ENCODE results near the gene SSR2. TPM values are rescaled to one million over a fixed set of nuclear protein-coding genes. Genes with fewer than 3 reads are reported as not detected.

Gene SSR2
- total and polyA plus RNA-seq, 2 donors from 2014 or later: 175 to 300 TPM

DNA sequence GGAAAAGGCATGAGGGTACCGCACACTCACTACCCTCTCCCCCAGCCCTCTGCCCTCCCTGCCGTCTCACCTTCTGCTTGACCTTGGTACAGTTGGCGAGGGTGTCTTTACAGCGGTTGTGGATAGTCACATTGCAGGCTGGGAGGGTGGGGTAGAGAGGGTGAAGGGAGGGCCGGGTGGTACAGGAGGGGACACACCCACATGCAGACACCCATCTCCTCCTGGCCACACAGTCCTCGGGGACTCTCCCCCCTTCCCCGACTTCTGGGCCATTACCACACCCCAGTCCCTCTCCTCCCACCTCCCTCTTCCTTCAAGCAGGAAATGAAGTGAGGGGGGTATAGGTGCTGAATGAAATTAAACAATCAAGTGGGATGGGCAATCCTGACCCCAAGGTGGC lies 54.0 kb downstream of the SSR2 start:
- intact Hi-C loops (cut with DNase I): no loop called here
- Histone ChIP-seq H3K27me3 (ENCODE audit: control insufficient read depth, insufficient read depth, low read length) (no peaks in the 10 kb centered on the region), H3K9me3 (ENCODE audit: control insufficient read depth in 2 of 3, insufficient read depth in 1 of 3, low read length in 3 of 3) (no peaks in the 10 kb centered on the region), H3K9ac (ENCODE audit: low read length in 3 of 3) (peak overlapping the region in 1 of 3 donors; percentile 67), H3K4me1 (ENCODE audit: control insufficient read depth in 2 of 3, insufficient read depth in 2 of 3, low read depth in 1 of 3, low read length in 3 of 3) (peaks cover 8 to 43% (median 17%) of the 10 kb centered on the region in 3 donors), H3K4me3 (ENCODE audit: low read length in 3 of 3) (no peak overlapping the region), H3K27ac (ENCODE audit: low read depth in 2 of 2, low read length in 2 of 2) (peak overlapping the region; percentile 82 to 86), H3K36me3 (ENCODE audit: control insufficient read depth in 2 of 3, insufficient read depth in 3 of 3, low read length in 3 of 3) (peaks cover 3 to 12% (median 9%) of the 10 kb centered on the region in 3 donors)
- FAIRE-seq (no peak), DNase-seq (no peak)
- no peak for TF ChIP-seq CTCF (IDR thresholded peaks at IDR 0.05; ENCODE audit: borderline replicate concordance, extremely low read depth, insufficient read depth)

GRCh38 chr1:155966135-155966534 lies 54.6 kb downstream of the SSR2 start:
- H3K4me3 ChIP-seq (ENCODE audit: low read length in 3 of 3): no peak overlapping the region
- H3K9me3 ChIP-seq (ENCODE audit: control insufficient read depth in 2 of 3, insufficient read depth in 1 of 3, low read length in 3 of 3): no peaks in the 10 kb centered on the region
- H3K4me1 ChIP-seq (ENCODE audit: control insufficient read depth in 2 of 3, insufficient read depth in 2 of 3, low read depth in 1 of 3, low read length in 3 of 3): peaks cover 8 to 43% (median 17%) of the 10 kb centered on the region in 3 donors
- H3K27ac ChIP-seq (ENCODE audit: low read depth in 2 of 2, low read length in 2 of 2): no peak overlapping the region
- intact Hi-C loops (cut with DNase I): no loop called here
- TF ChIP-seq CTCF (IDR thresholded peaks at IDR 0.05; ENCODE audit: borderline replicate concordance, extremely low read depth, insufficient read depth): no peak
- DNase-seq (no peak), FAIRE-seq (no peak)
- H3K27me3 ChIP-seq (ENCODE audit: control insufficient read depth, insufficient read depth, low read length): no peaks in the 10 kb centered on the region
- H3K9ac ChIP-seq (ENCODE audit: low read length in 3 of 3): no peak overlapping the region
- H3K36me3 ChIP-seq (ENCODE audit: control insufficient read depth in 2 of 3, insufficient read depth in 3 of 3, low read length in 3 of 3): peaks cover 3 to 15% (median 9%) of the 10 kb centered on the region in 3 donors

- Histone ChIP-seq H3K36me3 (ENCODE audit: control insufficient read depth in 2 of 3, insufficient read depth in 3 of 3, low read length in 3 of 3) (peaks cover 7 to 21% (median 9%) of the 10 kb centered on the region in 3 donors), H3K9me3 (ENCODE audit: control insufficient read depth in 2 of 3, insufficient read depth in 1 of 3, low read length in 3 of 3) (no peaks in the 10 kb centered on the region), H3K27me3 (ENCODE audit: control insufficient read depth, insufficient read depth, low read length) (no peaks in the 10 kb centered on the region), H3K9ac (ENCODE audit: low read length in 3 of 3) (no peak overlapping the region), H3K4me1 (ENCODE audit: control insufficient read depth in 2 of 3, insufficient read depth in 2 of 3, low read depth in 1 of 3, low read length in 3 of 3) (peaks cover 6 to 30% (median 17%) of the 10 kb centered on the region in 3 donors), H3K27ac (ENCODE audit: low read depth in 2 of 2, low read length in 2 of 2) (no peak overlapping the region), H3K4me3 (ENCODE audit: low read length in 3 of 3) (no peak overlapping the region)
- DNase-seq (no peak), FAIRE-seq (no peak)
- TF ChIP-seq CTCF (IDR thresholded peaks at IDR 0.05; ENCODE audit: borderline replicate concordance, extremely low read depth, insufficient read depth): no peak
- intact Hi-C loops (cut with DNase I): no loop called here
Observed at GRCh38 chr1:155964193-155964592, 56.6 kb downstream of the SSR2 start.

Data from kidney (tissue), 14 donors.